SK-N-SH treated with all-trans-retinoic acid at 6 μM for 48 hours (cell line): ENCODE measurements around the gene FBXO31.

Experiments
- ATAC-seq: fragments of 200-7000 bp; cut with Tn5 transposase; 3 replicates; pipeline ENCODE4 v1.9.1; 2020; ENCODE audit warnings: mild to moderate bottlenecking, moderate library complexity
- ARNTL ChIP-seq: fragments of 450-650 bp; formaldehyde crosslinking; IDR thresholded peaks from 2 replicates; pipeline ENCODE4 v1.5.0; 2020; ENCODE audit warnings: low read depth, mild to moderate bottlenecking, moderate library complexity, borderline replicate concordance
- BACH2 ChIP-seq: fragments of 250-450 bp; sonication (Bioruptor Pico); IDR thresholded peaks from 2 replicates; pipeline ENCODE4 v1.9.0; 2021; ENCODE audit warnings: mild to moderate bottlenecking, borderline replicate concordance
- CSDC2 ChIP-seq: fragments of 250-450 bp; sonication (Bioruptor Pico); IDR thresholded peaks from 2 replicates; pipeline ENCODE4 v1.5.0; 2020; ENCODE audit warnings: mild to moderate bottlenecking, moderate library complexity
- ESRRG ChIP-seq: fragments of 250-450 bp; sonication (Bioruptor Pico); IDR thresholded peaks from 2 replicates; pipeline ENCODE4 v1.6.1; 2021; ENCODE audit warnings: mild to moderate bottlenecking
- GLIS3 ChIP-seq: fragments of 250-450 bp; sonication (Bioruptor Pico); IDR thresholded peaks from 2 replicates; pipeline ENCODE4 v1.5.0; 2020; ENCODE audit warnings: mild to moderate bottlenecking, moderate library complexity
- ISL1 ChIP-seq: fragments of 250-450 bp; sonication (Bioruptor Pico); IDR thresholded peaks from 2 replicates; pipeline ENCODE4 v2.1.2; 2022; ENCODE audit warnings: mild to moderate bottlenecking, moderate library complexity
- OSR1 ChIP-seq: fragments of 250-450 bp; sonication (Bioruptor Pico); IDR thresholded peaks from 2 replicates; pipeline ENCODE4 v1.8.0; 2022; ENCODE audit warnings: moderate library complexity, mild to moderate bottlenecking, inconsistent platforms
- PATZ1 ChIP-seq: fragments of 250-450 bp; sonication (Bioruptor Pico); IDR thresholded peaks from 2 replicates; pipeline ENCODE4 v1.8.0; 2020; ENCODE audit warnings: mild to moderate bottlenecking, moderate library complexity, borderline replicate concordance
- POU6F1 ChIP-seq: fragments of 250-450 bp; sonication (Bioruptor Pico); IDR thresholded peaks from 2 replicates; pipeline ENCODE4 v1.8.0; 2021; ENCODE audit warnings: low read depth, mild to moderate bottlenecking, moderate library complexity, borderline replicate concordance
- SNAI2 ChIP-seq: fragments of 250-450 bp; sonication (Bioruptor Pico); IDR thresholded peaks from 2 replicates; pipeline ENCODE4 v1.5.0; 2020; ENCODE audit warnings: mild to moderate bottlenecking, moderate library complexity
- TCF4 ChIP-seq: fragments of 250-450 bp; sonication (Bioruptor Pico); IDR thresholded peaks from 2 replicates; pipeline ENCODE4 v1.8.0; 2021; ENCODE audit warnings: mild to moderate bottlenecking, moderate library complexity, borderline replicate concordance
- TOX ChIP-seq: fragments of 250-450 bp; sonication (Bioruptor Pico); IDR thresholded peaks from 2 replicates; pipeline ENCODE4 v1.8.0; 2021; ENCODE audit warnings: mild to moderate bottlenecking, moderate library complexity, borderline replicate concordance
- TSHZ2 ChIP-seq: fragments of 250-450 bp; sonication (Bioruptor Pico); IDR thresholded peaks from 2 replicates; pipeline ENCODE4 v1.5.0; 2020; ENCODE audit warnings: mild to moderate bottlenecking, moderate library complexity
- ZFP3 ChIP-seq: fragments of 250-450 bp; sonication (Bioruptor Pico); IDR thresholded peaks from 2 replicates; pipeline ENCODE4 v1.5.0; 2020; ENCODE audit warnings: mild to moderate bottlenecking, moderate library complexity
- ZNF565 ChIP-seq: fragments of 450-650 bp; formaldehyde crosslinking; conservative IDR thresholded peaks from 2 replicates; pipeline ENCODE4 v1.5.0; 2020; ENCODE audit warnings: low read depth, mild to moderate bottlenecking, moderate library complexity
- ZNF70 ChIP-seq: fragments of 450-650 bp; formaldehyde crosslinking; IDR thresholded peaks from 2 replicates; pipeline ENCODE4 v1.5.0; 2020; ENCODE audit warnings: mild to moderate bottlenecking, moderate library complexity
- ZNF8 ChIP-seq: fragments of 450-650 bp; formaldehyde crosslinking; IDR thresholded peaks from 2 replicates; pipeline ENCODE4 v1.5.0; 2020; ENCODE audit warnings: mild to moderate bottlenecking, moderate library complexity
- TF ChIP-seq, protein P1 (sequence below): fragments of 250-450 bp; sonication (Bioruptor Pico); IDR thresholded peaks from 2 replicates; pipeline ENCODE4 v1.5.1; 2021; ENCODE audit warnings: mild to moderate bottlenecking, moderate library complexity
- TF ChIP-seq, protein P2 (sequence below): fragments of 250-450 bp; sonication (Bioruptor Pico); IDR thresholded peaks from 2 replicates; pipeline ENCODE4 v1.5.1; 2020; ENCODE audit warnings: low read depth, mild to moderate bottlenecking, moderate library complexity

FBXO31 gene

DNA sequence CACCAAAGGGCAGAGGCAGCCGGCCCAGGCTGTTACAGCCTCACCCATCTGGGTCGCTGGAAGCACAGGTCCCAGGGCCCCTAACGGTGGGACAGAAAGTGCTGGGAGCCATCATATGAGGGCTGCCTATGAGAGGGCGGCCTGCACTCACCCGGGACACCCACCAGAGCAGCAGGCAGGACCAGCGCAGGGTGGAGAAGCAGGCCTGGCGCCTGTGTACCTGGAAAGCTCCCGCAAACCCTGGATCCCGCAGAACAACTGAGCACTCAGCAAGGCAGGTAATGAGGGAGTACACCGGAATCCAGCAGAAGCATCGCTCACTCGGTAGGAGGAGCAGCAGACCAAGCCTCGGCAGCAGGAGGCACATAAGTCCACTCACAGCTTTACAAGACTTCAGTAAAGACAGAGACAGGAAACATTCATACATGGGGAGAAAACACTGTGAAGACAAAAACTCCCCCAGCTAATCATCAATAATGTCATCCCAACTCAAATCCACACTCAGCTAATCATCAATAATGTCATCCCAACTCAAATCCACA lies 34.9 kb downstream of the FBXO31 start:
- no peak for ATAC-seq
- TF ChIP-seq PATZ1 (CRISPR knock-in tag) (no peak), TOX (CRISPR knock-in tag) (no peak), TSHZ2 (CRISPR knock-in tag) (no peak), ZNF565 (no peak), ISL1 (CRISPR knock-in tag) (no peak), ARNTL (CRISPR knock-in tag) (no peak), ZFP3 (CRISPR knock-in tag) (no peak), ESRRG (no peak), BACH2 (CRISPR knock-in tag) (no peak), ZNF70 (CRISPR knock-in tag) (no peak), OSR1 (CRISPR knock-in tag) (no peak), TCF4 (CRISPR knock-in tag) (no peak), POU6F1 (CRISPR knock-in tag) (no peak), GLIS3 (CRISPR knock-in tag) (no peak), SNAI2 (CRISPR knock-in tag) (no peak), CSDC2 (no peak)
- TF ChIP-seq, protein P1, sequence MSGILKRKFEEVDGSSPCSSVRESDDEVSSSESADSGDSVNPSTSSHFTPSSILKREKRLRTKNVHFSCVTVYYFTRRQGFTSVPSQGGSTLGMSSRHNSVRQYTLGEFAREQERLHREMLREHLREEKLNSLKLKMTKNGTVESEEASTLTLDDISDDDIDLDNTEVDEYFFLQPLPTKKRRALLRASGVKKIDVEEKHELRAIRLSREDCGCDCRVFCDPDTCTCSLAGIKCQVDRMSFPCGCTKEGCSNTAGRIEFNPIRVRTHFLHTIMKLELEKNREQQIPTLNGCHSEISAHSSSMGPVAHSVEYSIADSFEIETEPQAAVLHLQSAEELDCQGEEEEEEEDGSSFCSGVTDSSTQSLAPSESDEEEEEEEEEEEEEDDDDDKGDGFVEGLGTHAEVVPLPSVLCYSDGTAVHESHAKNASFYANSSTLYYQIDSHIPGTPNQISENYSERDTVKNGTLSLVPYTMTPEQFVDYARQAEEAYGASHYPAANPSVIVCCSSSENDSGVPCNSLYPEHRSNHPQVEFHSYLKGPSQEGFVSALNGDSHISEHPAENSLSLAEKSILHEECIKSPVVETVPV (CRISPR knock-in tag) = no peak
- TF ChIP-seq, protein P2, sequence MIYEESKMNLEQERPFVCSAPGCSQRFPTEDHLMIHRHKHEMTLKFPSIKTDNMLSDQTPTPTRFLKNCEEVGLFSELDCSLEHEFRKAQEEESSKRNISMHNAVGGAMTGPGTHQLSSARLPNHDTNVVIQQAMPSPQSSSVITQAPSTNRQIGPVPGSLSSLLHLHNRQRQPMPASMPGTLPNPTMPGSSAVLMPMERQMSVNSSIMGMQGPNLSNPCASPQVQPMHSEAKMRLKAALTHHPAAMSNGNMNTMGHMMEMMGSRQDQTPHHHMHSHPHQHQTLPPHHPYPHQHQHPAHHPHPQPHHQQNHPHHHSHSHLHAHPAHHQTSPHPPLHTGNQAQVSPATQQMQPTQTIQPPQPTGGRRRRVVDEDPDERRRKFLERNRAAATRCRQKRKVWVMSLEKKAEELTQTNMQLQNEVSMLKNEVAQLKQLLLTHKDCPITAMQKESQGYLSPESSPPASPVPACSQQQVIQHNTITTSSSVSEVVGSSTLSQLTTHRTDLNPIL (CRISPR knock-in tag) = no peak

- no peak for ATAC-seq
- TF ChIP-seq ZNF70 (CRISPR knock-in tag) (no peak), OSR1 (CRISPR knock-in tag) (no peak), ZNF8 (CRISPR knock-in tag) (no peak), PATZ1 (CRISPR knock-in tag) (no peak), BACH2 (CRISPR knock-in tag) (no peak), ESRRG (no peak)
- TF ChIP-seq, protein P2 (CRISPR knock-in tag) = no peak
Observed at GRCh38 chr16:87347932-87348615, 35.5 kb downstream of the FBXO31 start.
